Hematopoietic multipotent progenitor cell treated with erythropoietin and hydrocortisone succinate and interleukin-3 and kit ligand, for 15 days (in vitro differentiated cells): ENCODE results near the gene GNAL.
"Not testable (repeated sequence)": the region's sequence is repeated elsewhere in the genome, so short reads cannot be mapped to it uniquely, and the experiment has no call there.

ENCODE experiments used
- DNase-seq: peaks from one replicate; pipeline ENCODE4 v3.0.0-alpha.2; 2015; ENCODE audit warnings: low spot score

GNAL gene

GRCh38 chr18:11849841-11850634, 161.0 kb downstream of the GNAL start:
- peak; percentile 57 for DNase-seq

GRCh38 chr18:11850821-11851145, 161.7 kb downstream of the GNAL start:
- no peak for DNase-seq

- peak; percentile 96 for DNase-seq
These were observed 162.2 kb downstream of the GNAL start, which contains the start of gene CHMP1B for GRCh38 chr18:11851146-11851805. Gene CHMP1B, plus strand, starts transcription at chr18:11851413. Its CDS starts 99 bp downstream, at chr18:11851512.

GRCh38 chr18:11851806-11852337, 162.8 kb downstream of the GNAL start:
- DNase-seq: peak; percentile 37

GRCh38 chr18:11854554-11854953, 165.5 kb downstream of the GNAL start:
- not testable (repeated sequence) for DNase-seq

GRCh38 chr18:11857177-11857887, 168.3 kb downstream of the GNAL start:
- DNase-seq: no peak

GRCh38 chr18:11859282-11859830, 170.3 kb downstream of the GNAL start:
- no peak for DNase-seq

GRCh38 chr18:11859903-11860407, 170.9 kb downstream of the GNAL start:
- DNase-seq: no peak

- no peak for DNase-seq
These were observed 171.8 kb downstream of the GNAL start for GRCh38 chr18:11860594-11861450.

- no peak for DNase-seq
These were observed 172.7 kb downstream of the GNAL start for GRCh38 chr18:11861583-11862288.

GRCh38 chr18:11862468-11863137, 173.5 kb downstream of the GNAL start:
- DNase-seq: no peak

- no peak for DNase-seq
These were observed 175.4 kb downstream of the GNAL start for GRCh38 chr18:11864471-11864870.

GRCh38 chr18:11865071-11865470, 176.0 kb downstream of the GNAL start:
- DNase-seq: no peak

GRCh38 chr18:11866329-11866728, 177.3 kb downstream of the GNAL start:
- no peak for DNase-seq

GRCh38 chr18:11866764-11867163, 177.7 kb downstream of the GNAL start:
- no peak for DNase-seq

GRCh38 chr18:11868230-11868629, 179.2 kb downstream of the GNAL start:
- DNase-seq: no peak

- no peak for DNase-seq
These were observed 182.4 kb downstream of the GNAL start for GRCh38 chr18:11871501-11871900.

- DNase-seq: peak; percentile 27
These were observed 183.5 kb downstream of the GNAL start for GRCh38 chr18:11872479-11873136.

GRCh38 chr18:11873670-11874340, 184.7 kb downstream of the GNAL start:
- DNase-seq: no peak
